ENCODE results near the gene SERPINA12.

- TF ChIP-seq CTCF (IDR thresholded peaks at IDR 0.05 in 2 of 3, conservative IDR thresholded peaks at IDR 0.05 in 1 of 3; ENCODE audit: borderline replicate concordance in 1 of 3, insufficient read depth in 1 of 3, low read depth in 2 of 3, low read length in 2 of 3) (no peak), ZBTB33 (IDR thresholded peaks at IDR 0.05; ENCODE audit: extremely low read depth, insufficient replicate concordance, low read length) (no peak), REST (IDR thresholded peaks at IDR 0.05; ENCODE audit: low read depth) (no peak), ZFX (IDR thresholded peaks at IDR 0.05) (no peak), POLR2AphosphoS5 (IDR thresholded peaks at IDR 0.05; ENCODE audit: low read depth, low read length) (no peak), SP1 (IDR thresholded peaks at IDR 0.05; ENCODE audit: low read depth) (no peak), EZH2phosphoT487 (IDR thresholded peaks at IDR 0.05; ENCODE audit: borderline replicate concordance) (no peak), MAX (IDR thresholded peaks at IDR 0.05) (no peak), SRF (IDR thresholded peaks at IDR 0.05; ENCODE audit: low read depth) (no peak), TCF7L2 (IDR thresholded peaks at IDR 0.05; ENCODE audit: borderline replicate concordance, extremely low read depth, insufficient read depth, insufficient read length) (no peak), POLR2A (IDR thresholded peaks at IDR 0.05; ENCODE audit: borderline replicate concordance, extremely low read depth, insufficient read depth, insufficient read length) (no peak)
These were observed 6.6 kb upstream of the SERPINA12 start for GRCh38 chr14:94515856-94516255.

Data from HCT116 (cell line).